Chondrocyte (in vitro differentiated cells): Measurements from ENCODE around the gene PPP6R1. TPM values are rescaled to one million over a fixed set of nuclear protein-coding genes. Genes with fewer than 3 reads are reported as not detected.

ENCODE experiments used
- DNase-seq: peaks from one replicate; pipeline ENCODE4 v3.0.0; 2021; ENCODE audit warnings: mixed read lengths, low spot score
- H3K27ac Mint-ChIP-seq: one replicate; pipeline ENCODE4 v1.8.0; 2021; ENCODE audit warnings: mild to moderate bottlenecking, moderate library complexity, mixed read lengths; ENCODE audit not compliant: unreplicated experiment
- H3K27me3 Mint-ChIP-seq: 2 replicates; pipeline ENCODE4 v1.8.0; 2021; ENCODE audit warnings: low read depth, mixed read lengths
- H3K36me3 Mint-ChIP-seq: 2 replicates; pipeline ENCODE4 v1.8.0; 2021; ENCODE audit warnings: low read depth, mixed read lengths
- H3K4me1 Mint-ChIP-seq: 2 replicates; pipeline ENCODE4 v1.8.0; 2021; ENCODE audit warnings: low read depth, mild to moderate bottlenecking, mixed read lengths
- H3K4me3 Mint-ChIP-seq: one replicate; pipeline ENCODE4 v1.8.0; 2021; ENCODE audit warnings: mild to moderate bottlenecking, moderate library complexity, mixed read lengths; ENCODE audit not compliant: unreplicated experiment
- H3K9me3 Mint-ChIP-seq: 2 replicates; pipeline ENCODE4 v1.8.0; 2021; ENCODE audit warnings: low read depth, mixed read lengths
- CTCF ChIP-seq: fragments of 200-600 bp; sonication (generic); IDR thresholded peaks from 2 replicates; pipeline ENCODE4 v1.5.0; 2021; ENCODE audit warnings: antibody characterized with exemption, mild to moderate bottlenecking, moderate library complexity
- total RNA-seq: library from RNA; stranded (reverse); gene quantifications from 3 replicates; pipeline ENCODE4 v1.2.1, GENCODE V29; 2021

The PPP6R1 gene
- total RNA-seq, 1 donor from 2014 or later, result 49.9 TPM

GRCh38 chr19:55287361-55288079 lies 28.7 kb upstream of the PPP6R1 start:
- Mint-ChIP-seq H3K9me3 (no peaks in the 10 kb centered on the region), H3K4me1 (peaks cover 17% of the 10 kb centered on the region), H3K27ac (no peak overlapping the region), H3K27me3 (no peaks in the 10 kb centered on the region), H3K36me3 (no peaks in the 10 kb centered on the region), H3K4me3 (no peak overlapping the region)
- TF ChIP-seq CTCF, result no peak
- no peak for DNase-seq

GRCh38 chr19:55285229-55285890 lies 26.5 kb upstream of the PPP6R1 start:
- Mint-ChIP-seq H3K27ac (peak overlapping the region; percentile 63), H3K4me1 (peaks cover 28% of the 10 kb centered on the region), H3K27me3 (no peaks in the 10 kb centered on the region), H3K9me3 (no peaks in the 10 kb centered on the region), H3K36me3 (no peaks in the 10 kb centered on the region), H3K4me3 (peak overlapping the region; percentile 70)
- no peak for DNase-seq
- TF ChIP-seq CTCF, result no peak

GRCh38 chr19:55284405-55285058 lies 25.7 kb upstream of the PPP6R1 start:
- no peak for DNase-seq
- no peaks in the 10 kb centered on the region for H3K27me3 Mint-ChIP-seq
- no peak for TF ChIP-seq CTCF
- H3K4me1 Mint-ChIP-seq, result peaks cover 34% of the 10 kb centered on the region
- peak overlapping the region; percentile 70 for H3K4me3 Mint-ChIP-seq
- no peaks in the 10 kb centered on the region for H3K9me3 Mint-ChIP-seq
- H3K36me3 Mint-ChIP-seq, result no peaks in the 10 kb centered on the region
- peak overlapping the region; percentile 63 for H3K27ac Mint-ChIP-seq

GRCh38 chr19:55283548-55284377 lies 24.9 kb upstream of the PPP6R1 start, which contains the start of gene BRSK1:
Gene BRSK1 (plus strand): TSS chr19:55283997. CDS start chr19:55284443, 446 bp downstream.
- Mint-ChIP-seq H3K27ac (peak within 1 kb of the TSS; percentile 73), H3K4me3 (peak within 1 kb of the TSS; percentile 70), H3K27me3 (no peaks in the 10 kb centered on the region), H3K4me1 (peaks cover 38% of the 10 kb centered on the region), H3K9me3 (no peaks in the 10 kb centered on the region), H3K36me3 (no peaks in the 10 kb centered on the region)
- TF ChIP-seq CTCF, result no peak
- DNase-seq, result no peak
